ENCODE measurements around the gene WDR88. TPM values are rescaled to one million over a fixed set of nuclear protein-coding genes. Genes with fewer than 3 reads are reported as not detected.
"Not testable (repeated sequence)": the region's sequence is repeated elsewhere in the genome, so short reads cannot be mapped to it uniquely, and the experiment has no call there.

WDR88 gene
- total and polyA plus RNA-seq, 2 of the 4 experiments (the other 2 are of a cell fraction): not detected

DNA sequence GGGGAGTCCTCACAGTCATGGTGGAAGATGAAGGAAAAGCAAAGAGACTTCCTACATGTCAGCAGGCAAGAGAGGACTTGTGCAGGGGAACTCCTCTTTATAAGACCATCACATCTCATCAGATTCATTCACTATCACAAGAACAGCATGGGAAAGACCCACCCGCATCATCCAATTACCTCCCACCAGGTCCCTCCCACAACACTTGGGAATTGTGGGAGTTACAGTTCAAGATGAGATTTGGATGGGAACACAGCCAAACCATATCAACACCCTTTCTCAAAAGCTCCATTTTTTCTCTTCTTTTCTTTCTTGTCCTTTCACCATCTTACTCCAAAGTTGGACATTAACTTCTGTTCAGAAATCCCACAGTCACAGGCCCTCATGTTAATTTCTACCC, 57.5 kb downstream of the WDR88 start (continued):
- TF ChIP-seq CHD1 (IDR thresholded peaks at IDR 0.05; ENCODE audit: low read depth, low read length) (no peak), RCOR1 (IDR thresholded peaks at IDR 0.05; ENCODE audit: insufficient replicate concordance, low read length) (no peak), RFX5 (IDR thresholded peaks at IDR 0.05; ENCODE audit: low read depth, low read length) (no peak), POLR2A (IDR thresholded peaks at IDR 0.05; ENCODE audit: low read depth, low read length) (no peak)

DNA sequence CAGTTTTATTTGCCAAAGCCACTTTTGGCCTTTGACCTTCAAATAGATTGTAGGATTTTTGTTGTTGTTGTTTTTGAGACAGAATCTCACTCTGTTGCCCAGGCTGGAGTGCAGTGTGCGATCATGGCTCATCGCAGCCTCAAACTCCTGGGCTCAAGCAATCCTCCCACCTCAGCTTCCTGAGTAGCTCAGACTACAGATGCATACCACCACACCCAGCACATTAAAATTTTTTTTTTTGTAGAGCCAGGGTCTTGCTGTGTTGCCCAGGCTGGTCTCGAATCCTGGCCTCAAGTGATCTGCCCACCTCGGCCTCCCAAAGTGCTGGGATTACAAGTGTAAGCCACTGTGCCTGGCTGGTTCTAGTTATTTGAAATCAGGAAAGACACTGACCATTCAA, 59.2 kb downstream of the WDR88 start:
- CTCF ChIA-PET: interaction anchor here (0.8 kb wide), 1 partner anchor 47 kb away, joined by 3 read pairs; no protein-coding TSS in a partner anchor
- BruUV-seq (replicated peaks); H4K20me1 ChIP-seq (ENCODE audit: insufficient read depth, low read length); H3K18ac ChIP-seq (ENCODE audit: low read depth, low read length); ATAC-seq (ENCODE audit: low read depth); H3K9ac ChIP-seq (ENCODE audit: low read depth, low read length); H3K4ac ChIP-seq (ENCODE audit: low read depth, low read length); H2AFZ ChIP-seq (replicated peaks; ENCODE audit: low read length, poor library complexity); H2AK5ac ChIP-seq (ENCODE audit: low read depth, low read length); H2AK9ac ChIP-seq (replicated peaks; ENCODE audit: low read depth, low read length, poor library complexity); H3K4me1 ChIP-seq (ENCODE audit: control insufficient read depth, insufficient read depth, low read length); intact Hi-C loops (cut with micrococcal nuclease); DNase-seq; in situ Hi-C loops (cut with MboI; ENCODE audit: low sequenced_read_pairs); H3K36me3 ChIP-seq (ENCODE audit: control insufficient read depth, insufficient read depth, low read length); H4K91ac ChIP-seq (ENCODE audit: insufficient read depth, low read depth, low read length); H3K56ac ChIP-seq (ENCODE audit: extremely low read depth, insufficient read depth, low read length); H3K27ac ChIP-seq (ENCODE audit: insufficient read depth, low read length); H3K79me1 ChIP-seq (ENCODE audit: low read depth in 1 of 2, low read length in 2 of 2); dilution Hi-C loops (cut with HindIII; ENCODE audit: low sequenced_read_pairs, unreplicated experiment); H4K5ac ChIP-seq (ENCODE audit: low read depth, low read length); H2BK120ac ChIP-seq (ENCODE audit: low read depth, low read length); H3K4me2 ChIP-seq (ENCODE audit: low read depth, low read length); H3K4me3 ChIP-seq (ENCODE audit: insufficient read depth, low read depth, low read length); POLR2A ChIA-PET (ENCODE audit: unreplicated experiment); H3K23ac ChIP-seq (ENCODE audit: low read depth, low read length); H2BK5ac ChIP-seq (ENCODE audit: low read depth, low read length, poor library complexity, severe bottlenecking); H3K9me1 ChIP-seq (ENCODE audit: insufficient read depth, low read length); H2BK20ac ChIP-seq (ENCODE audit: low read depth, low read length); H3K9me3 ChIP-seq (ENCODE audit: control insufficient read depth, insufficient read depth, low read length); H3K14ac ChIP-seq (replicated peaks; ENCODE audit: low read depth, low read length); H4K8ac ChIP-seq (ENCODE audit: low read depth in 2 of 2, low read length in 2 of 2); H2BK15ac ChIP-seq (ENCODE audit: low read depth, low read length): not testable (repeated sequence)
- H3K27me3 ChIP-seq (ENCODE audit: control insufficient read depth, insufficient read depth, low read length): peaks cover 10% of the 10 kb centered on the region; the same call in 1 of the 2 replicates
- no CpG with 5 or more reads among the region's 4 CpGs for WGBS, 2 experiments (ENCODE audit: extremely low coverage in 2 of 2, insufficient read length in 1 of 2)

Data from IMR-90 (cell line).